H9 (cell line): ENCODE results near the gene ARID3C. TPM values are rescaled to one million over a fixed set of nuclear protein-coding genes. Genes with fewer than 3 reads are reported as not detected.

Experiments
- DNase-seq: peaks from one replicate; pipeline ENCODE4 v3.0.0-alpha.2; 2017
- H2AFZ ChIP-seq: one replicate; pipeline ENCODE4 v1.6.1; 2013; ENCODE audit warnings: mild to moderate bottlenecking, low read length, control low read depth, moderate library complexity
- H2AK5ac ChIP-seq: 2 replicates; pipeline ENCODE4 v1.6.1; 2013; ENCODE audit warnings: low read length, control low read depth, mixed read lengths; ENCODE audit not compliant: insufficient read length
- H2BK120ac ChIP-seq: one replicate; pipeline ENCODE4 v1.6.1; 2013; ENCODE audit warnings: low read depth, mild to moderate bottlenecking, low read length, control low read depth, inconsistent platforms; ENCODE audit not compliant: poor library complexity, severe bottlenecking
- H2BK12ac ChIP-seq: 2 replicates; pipeline ENCODE4 v1.6.1; 2013; ENCODE audit warnings: low read length, control low read depth, mixed read lengths, low read depth; ENCODE audit not compliant: insufficient read length
- H2BK15ac ChIP-seq: 2 replicates; pipeline ENCODE4 v1.6.1; 2013; ENCODE audit warnings: low read depth, low read length, control low read depth
- H2BK20ac ChIP-seq: one replicate; pipeline ENCODE4 v1.6.1; 2013; ENCODE audit warnings: low read depth, mild to moderate bottlenecking, low read length, control low read depth, inconsistent platforms; ENCODE audit not compliant: poor library complexity, severe bottlenecking
- H2BK5ac ChIP-seq: 2 replicates; pipeline ENCODE4 v1.6.1; 2013; ENCODE audit warnings: low read length, control low read depth, mixed read lengths; ENCODE audit not compliant: insufficient read length
- H3K14ac ChIP-seq: 2 replicates; pipeline ENCODE4 v1.6.1; 2013; ENCODE audit warnings: low read length, control low read depth; ENCODE audit not compliant: insufficient read depth
- H3K18ac ChIP-seq: 2 replicates; pipeline ENCODE4 v1.6.1; 2013; ENCODE audit warnings: low read depth, mild to moderate bottlenecking, mixed read lengths, low read length, control low read depth; ENCODE audit not compliant: insufficient read length
- H3K23ac ChIP-seq: 2 replicates; pipeline ENCODE4 v1.6.1; 2013; ENCODE audit warnings: low read length, control low read depth, mixed read lengths, low read depth; ENCODE audit not compliant: insufficient read length
- H3K23me2 ChIP-seq: 2 replicates; pipeline ENCODE4 v1.6.1; 2013; ENCODE audit warnings: low read depth, mild to moderate bottlenecking, mixed read lengths, low read length, control low read depth; ENCODE audit not compliant: insufficient read length, poor library complexity, severe bottlenecking
- H3K27ac ChIP-seq: 2 replicates; pipeline ENCODE4 v1.5.1; 2013; ENCODE audit warnings: low read length, control low read depth, mixed read lengths, low read depth; ENCODE audit not compliant: insufficient read length
- H3K27me3 ChIP-seq: 2 replicates; pipeline ENCODE4 v1.6.1; 2013; ENCODE audit warnings: low read length, control low read depth, inconsistent platforms; ENCODE audit not compliant: insufficient read depth
- H3K4ac ChIP-seq: 2 replicates; pipeline ENCODE4 v1.6.1; 2013; ENCODE audit warnings: low read depth, mild to moderate bottlenecking, control low read depth, inconsistent platforms, low read length, moderate library complexity
- H3K4me1 ChIP-seq: 2 replicates; pipeline ENCODE4 v1.6.1; 2013; ENCODE audit warnings: low read length, control low read depth, inconsistent platforms; ENCODE audit not compliant: insufficient read depth
- H3K4me2 ChIP-seq: 2 replicates; pipeline ENCODE4 v1.6.1; 2013; ENCODE audit warnings: low read length, control low read depth, mixed read lengths; ENCODE audit not compliant: insufficient read length, insufficient read depth
- H3K56ac ChIP-seq: 2 replicates; pipeline ENCODE4 v1.6.1; 2013; ENCODE audit warnings: low read depth, mild to moderate bottlenecking, mixed read lengths, low read length, control low read depth; ENCODE audit not compliant: insufficient read length
- H3K79me1 ChIP-seq: 2 replicates; pipeline ENCODE4 v1.6.1; 2013; ENCODE audit warnings: low read depth, mild to moderate bottlenecking, moderate library complexity, low read length, control low read depth, inconsistent platforms; ENCODE audit not compliant: insufficient read depth, poor library complexity, severe bottlenecking
- H3K79me2 ChIP-seq: 2 replicates; pipeline ENCODE4 v1.6.1; 2013; ENCODE audit warnings: low read length, control low read depth, inconsistent platforms; ENCODE audit not compliant: insufficient read depth
- H3K9ac ChIP-seq: 2 replicates; pipeline ENCODE4 v1.6.1; 2013; ENCODE audit warnings: low read length, control low read depth, mixed read lengths; ENCODE audit not compliant: insufficient read length; ENCODE audit errors: extremely low read depth
- H3K9me3 ChIP-seq: one replicate; pipeline ENCODE4 v1.6.1; 2013; ENCODE audit warnings: low read depth, low read length, inconsistent platforms; ENCODE audit not compliant: control insufficient read depth
- H3T11ph ChIP-seq: one replicate; pipeline ENCODE4 v1.6.1; 2013; ENCODE audit warnings: mild to moderate bottlenecking, low read length, control low read depth, inconsistent platforms
- H4K20me1 ChIP-seq: one replicate; pipeline ENCODE4 v1.6.1; 2013; ENCODE audit not compliant: control insufficient read depth, insufficient read length, insufficient read depth
- H4K5ac ChIP-seq: 2 replicates; pipeline ENCODE4 v1.6.1; 2013; ENCODE audit warnings: low read depth, mild to moderate bottlenecking, mixed read lengths, low read length, control low read depth; ENCODE audit not compliant: insufficient read length
- H4K8ac ChIP-seq: replicated peaks from 2 replicates; pipeline ENCODE4 v1.6.1; 2013; ENCODE audit warnings: low read length, control low read depth, mixed read lengths, low read depth; ENCODE audit not compliant: insufficient read length
- H4K91ac ChIP-seq: 2 replicates; pipeline ENCODE4 v1.6.1; 2013; ENCODE audit warnings: low read depth, mild to moderate bottlenecking, moderate library complexity, mixed read lengths, low read length, control low read depth; ENCODE audit not compliant: insufficient read length
- H3K27ac Mint-ChIP-seq, 3 experiments: 2 replicates in 2 of 3; 3 replicates in 1 of 3; pipeline ENCODE4 v1.8.0; 2020 to 2021; ENCODE audit warnings: mixed read lengths in 3 of 3, mild to moderate bottlenecking in 1 of 3, moderate library complexity in 1 of 3
- H3K27me3 Mint-ChIP-seq: 2 replicates; pipeline ENCODE4 v1.8.0; 2021; ENCODE audit warnings: low read depth, mild to moderate bottlenecking, moderate library complexity, mixed read lengths
- H3K36me3 Mint-ChIP-seq, 3 experiments: 2 replicates in 2 of 3; 3 replicates in 1 of 3; pipeline ENCODE4 v1.8.0; 2020 to 2021; ENCODE audit warnings: low read depth in 3 of 3, mixed read lengths in 3 of 3; ENCODE audit not compliant: insufficient read depth in 1 of 3
- H3K4me1 Mint-ChIP-seq, 2 experiments: 2 replicates each; pipeline ENCODE4 v1.8.0; 2020; ENCODE audit warnings: mixed read lengths in 2 of 2
- H3K4me3 Mint-ChIP-seq, 2 experiments: 2 replicates in 1 of 2; 3 replicates in 1 of 2; pipeline ENCODE4 v1.8.0; 2020 to 2021; ENCODE audit warnings: mild to moderate bottlenecking in 2 of 2, mixed read lengths in 2 of 2, moderate library complexity in 1 of 2
- H3K9me3 Mint-ChIP-seq, 2 experiments: 2 replicates in 1 of 2; 3 replicates in 1 of 2; pipeline ENCODE4 v1.8.0; 2020; ENCODE audit warnings: mild to moderate bottlenecking in 2 of 2, mixed read lengths in 2 of 2, moderate library complexity in 1 of 2
- CTCF ChIP-seq: fragments of 200-600 bp; sonication (generic); conservative IDR thresholded peaks from 3 replicates; pipeline ENCODE4 v1.8.0; 2021; ENCODE audit warnings: antibody characterized with exemption, mild to moderate bottlenecking
- WGBS: extraction: QIAGEN DNeasy Blood & Tissue Kit; methylation state at CpG from one replicate; pipeline ENCODE4 v1.1.7; 2013; ENCODE audit warnings: missing lambda C conversion rate, low lambda C conversion rate, mixed read lengths; ENCODE audit not compliant: insufficient read length; ENCODE audit errors: extremely low coverage; 5-methylcytosine and 5-hydroxymethylcytosine counted together
- total RNA-seq: library from RNA; stranded (reverse); gene quantifications from 2 replicates; pipeline ENCODE4 v1.2.1, GENCODE V29; 2021

The ARID3C gene
- total RNA-seq, 1 experiment from 2014 or later = not detected

- Histone ChIP-seq H4K5ac (no peak overlapping the region), H2BK12ac (no peak overlapping the region), H3K79me2 (no peaks in the 10 kb centered on the region), H3K23me2 (peaks cover 6% of the 10 kb centered on the region), H3K9me3 (no peaks in the 10 kb centered on the region), H2BK5ac (no peak overlapping the region), H3K23ac (no peak overlapping the region), H3K27ac (no peak overlapping the region), H2AK5ac (no peak overlapping the region), H2AFZ (no peak overlapping the region), H3K56ac (no peak overlapping the region), H2BK20ac (no peak overlapping the region), H3K18ac (no peak overlapping the region), H4K20me1 (no peaks in the 10 kb centered on the region), H3K14ac (no peak overlapping the region; the same call in 1 of the 2 replicates), H3K79me1 (no peaks in the 10 kb centered on the region), H3K4me1 (no peaks in the 10 kb centered on the region; the same call in 1 of the 2 replicates), H4K91ac (no peak overlapping the region), H3K4ac (no peak overlapping the region), H2BK120ac (no peak overlapping the region), H3K4me2 (no peak overlapping the region), H2BK15ac (no peak overlapping the region), H4K8ac (no peak overlapping the region), H3T11ph (no peak overlapping the region), H3K27me3 (no peaks in the 10 kb centered on the region), H3K9ac (no peak overlapping the region)
- WGBS = no CpG with 5 or more reads among the region's 3 CpGs
- TF ChIP-seq CTCF = no peak
- H3K4me3 Mint-ChIP-seq = no peak overlapping the region
- peaks cover 12 to 17% of the 10 kb centered on the region in 2 experiments for H3K4me1 Mint-ChIP-seq
- H3K9me3 Mint-ChIP-seq = no peaks in the 10 kb centered on the region
- H3K36me3 Mint-ChIP-seq = no peaks in the 10 kb centered on the region
- H3K27me3 Mint-ChIP-seq = peaks cover 13% of the 10 kb centered on the region
- H3K27ac Mint-ChIP-seq = no peak overlapping the region
- DNase-seq = no peak
Observed at GRCh38 chr9:34606905-34607304, 22.0 kb downstream of the ARID3C start.
